ENCODE results near the gene SLC25A31. TPM values are rescaled to one million over a fixed set of nuclear protein-coding genes. Genes with fewer than 3 reads are reported as not detected.

The SLC25A31 gene
- polyA plus RNA-seq, 1 experiment = not detected

DNA sequence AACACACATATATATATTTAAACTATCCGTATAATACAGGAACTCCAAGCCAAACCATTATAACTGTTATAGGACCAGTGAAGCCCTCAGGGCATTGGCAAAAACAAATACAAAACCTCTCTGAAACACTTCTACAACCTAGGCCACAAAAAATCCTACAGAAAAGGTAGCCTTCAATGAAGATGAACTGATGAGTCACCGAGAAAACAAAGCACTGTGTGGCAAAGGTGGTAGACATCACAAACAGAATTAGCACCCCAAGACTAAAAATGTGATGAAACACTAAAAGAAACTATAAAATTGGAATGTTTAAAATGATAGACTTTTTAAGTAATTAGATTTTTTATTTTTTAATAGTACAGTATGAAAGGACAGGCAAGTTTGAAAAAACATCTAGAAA, 46.4 kb downstream of the SLC25A31 start:
- ChIA-PET CTCF (no interaction called here), POLR2A (no interaction called here)
- H3K36me3 ChIP-seq (ENCODE audit: control insufficient read depth, insufficient read depth, low read length) = no peaks in the 10 kb centered on the region
- DNase-seq (ENCODE audit: low read depth) = no peak
- peaks cover 2% of the 10 kb centered on the region for H3K27me3 ChIP-seq (ENCODE audit: control insufficient read depth, insufficient read depth, low read length)
- H3K4me3 ChIP-seq (ENCODE audit: low read depth, low read length) = no peak overlapping the region
- TF ChIP-seq, protein P1, sequence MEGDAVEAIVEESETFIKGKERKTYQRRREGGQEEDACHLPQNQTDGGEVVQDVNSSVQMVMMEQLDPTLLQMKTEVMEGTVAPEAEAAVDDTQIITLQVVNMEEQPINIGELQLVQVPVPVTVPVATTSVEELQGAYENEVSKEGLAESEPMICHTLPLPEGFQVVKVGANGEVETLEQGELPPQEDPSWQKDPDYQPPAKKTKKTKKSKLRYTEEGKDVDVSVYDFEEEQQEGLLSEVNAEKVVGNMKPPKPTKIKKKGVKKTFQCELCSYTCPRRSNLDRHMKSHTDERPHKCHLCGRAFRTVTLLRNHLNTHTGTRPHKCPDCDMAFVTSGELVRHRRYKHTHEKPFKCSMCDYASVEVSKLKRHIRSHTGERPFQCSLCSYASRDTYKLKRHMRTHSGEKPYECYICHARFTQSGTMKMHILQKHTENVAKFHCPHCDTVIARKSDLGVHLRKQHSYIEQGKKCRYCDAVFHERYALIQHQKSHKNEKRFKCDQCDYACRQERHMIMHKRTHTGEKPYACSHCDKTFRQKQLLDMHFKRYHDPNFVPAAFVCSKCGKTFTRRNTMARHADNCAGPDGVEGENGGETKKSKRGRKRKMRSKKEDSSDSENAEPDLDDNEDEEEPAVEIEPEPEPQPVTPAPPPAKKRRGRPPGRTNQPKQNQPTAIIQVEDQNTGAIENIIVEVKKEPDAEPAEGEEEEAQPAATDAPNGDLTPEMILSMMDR (IDR thresholded peaks at IDR 0.05; ENCODE audit: insufficient read depth, low read depth, low read length) = no peak

DNA sequence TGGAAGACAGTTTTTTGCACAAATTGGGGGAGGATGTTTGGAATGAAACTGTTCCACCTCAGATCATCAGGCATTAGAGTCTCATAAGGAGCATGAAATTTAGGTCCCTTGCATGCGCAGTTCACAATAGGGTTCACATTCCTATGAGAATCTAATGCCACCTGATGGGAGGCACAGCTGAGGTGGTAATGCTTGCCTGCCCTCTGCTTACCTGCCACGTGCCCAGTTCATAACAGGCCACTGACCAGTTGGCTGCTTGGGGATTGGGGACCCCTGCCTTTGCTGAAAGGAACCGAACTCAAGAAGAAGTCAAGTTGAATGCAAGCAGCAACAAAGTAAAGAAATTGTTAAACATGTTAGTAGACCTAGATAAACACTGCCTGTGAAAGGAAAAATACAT, 47.3 kb downstream of the SLC25A31 start:
- TF ChIP-seq, protein P1 (IDR thresholded peaks at IDR 0.05; ENCODE audit: insufficient read depth, low read depth, low read length) = no peak
- ChIA-PET CTCF (no interaction called here), POLR2A (no interaction called here)

DNA sequence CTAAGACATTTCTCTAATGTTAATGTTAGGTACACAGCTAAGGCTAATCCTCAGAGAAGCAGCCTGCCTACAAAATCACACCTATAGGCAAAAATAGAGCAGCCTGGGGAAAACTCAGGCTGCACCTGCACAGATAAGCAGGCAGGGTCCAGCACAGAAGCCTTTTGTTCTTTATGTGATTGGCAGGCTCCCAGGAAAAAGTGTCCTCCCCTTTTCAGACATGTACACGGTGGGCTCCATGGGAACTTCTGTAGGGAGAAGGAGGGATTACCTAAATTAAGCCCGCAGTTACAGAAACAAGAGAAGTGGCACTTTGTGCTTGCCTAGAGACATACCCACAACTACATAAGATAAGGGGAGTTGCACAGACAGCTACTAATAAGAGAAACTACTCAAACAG, 47.9 kb downstream of the SLC25A31 start:
- Histone ChIP-seq H3K27me3 (ENCODE audit: control insufficient read depth, insufficient read depth, low read length) (peaks cover 2% of the 10 kb centered on the region), H3K4me3 (ENCODE audit: low read depth, low read length) (no peak overlapping the region), H3K36me3 (ENCODE audit: control insufficient read depth, insufficient read depth, low read length) (no peaks in the 10 kb centered on the region)
- ChIA-PET CTCF (no interaction called here), POLR2A (no interaction called here)
- TF ChIP-seq, protein P1 (IDR thresholded peaks at IDR 0.05; ENCODE audit: insufficient read depth, low read depth, low read length) = no peak
- no peak for DNase-seq (ENCODE audit: low read depth)

More for the DNA sequence above, 47.3 kb downstream of the SLC25A31 start:
- Histone ChIP-seq H3K4me3 (ENCODE audit: low read depth, low read length) (no peak overlapping the region), H3K36me3 (ENCODE audit: control insufficient read depth, insufficient read depth, low read length) (no peaks in the 10 kb centered on the region), H3K27me3 (ENCODE audit: control insufficient read depth, insufficient read depth, low read length) (peaks cover 2% of the 10 kb centered on the region)
- DNase-seq (ENCODE audit: low read depth) = no peak

DNA sequence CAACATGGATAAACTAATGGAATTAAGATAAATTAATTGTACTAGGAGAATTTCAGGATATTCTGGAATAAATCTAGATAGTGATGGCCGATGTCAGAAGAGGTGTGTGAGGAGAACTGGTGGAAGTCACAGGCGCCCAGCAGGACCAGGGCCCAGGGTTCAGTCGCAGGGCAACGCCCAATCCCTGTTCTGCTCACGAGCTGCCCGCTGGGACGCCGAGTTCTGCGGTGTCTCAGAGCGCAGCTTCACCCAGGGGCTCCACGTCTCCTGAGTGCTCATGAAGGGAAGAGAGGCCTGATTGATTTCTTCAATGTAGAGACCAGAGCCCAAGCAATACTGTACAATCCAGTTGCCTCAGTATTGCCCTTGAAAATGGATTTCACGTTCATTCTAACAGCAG, 50.4 kb downstream of the SLC25A31 start:
- POLR2A ChIA-PET = no interaction called here
- DNase-seq (ENCODE audit: low read depth) = no peak
- Histone ChIP-seq H3K36me3 (ENCODE audit: control insufficient read depth, insufficient read depth, low read length) (no peaks in the 10 kb centered on the region), H3K4me3 (ENCODE audit: low read depth, low read length) (no peak overlapping the region), H3K27me3 (ENCODE audit: control insufficient read depth, insufficient read depth, low read length) (peaks cover 2% of the 10 kb centered on the region)
- CTCF ChIA-PET = no interaction called here
- TF ChIP-seq, protein P1 (IDR thresholded peaks at IDR 0.05; ENCODE audit: insufficient read depth, low read depth, low read length) = no peak

DNA sequence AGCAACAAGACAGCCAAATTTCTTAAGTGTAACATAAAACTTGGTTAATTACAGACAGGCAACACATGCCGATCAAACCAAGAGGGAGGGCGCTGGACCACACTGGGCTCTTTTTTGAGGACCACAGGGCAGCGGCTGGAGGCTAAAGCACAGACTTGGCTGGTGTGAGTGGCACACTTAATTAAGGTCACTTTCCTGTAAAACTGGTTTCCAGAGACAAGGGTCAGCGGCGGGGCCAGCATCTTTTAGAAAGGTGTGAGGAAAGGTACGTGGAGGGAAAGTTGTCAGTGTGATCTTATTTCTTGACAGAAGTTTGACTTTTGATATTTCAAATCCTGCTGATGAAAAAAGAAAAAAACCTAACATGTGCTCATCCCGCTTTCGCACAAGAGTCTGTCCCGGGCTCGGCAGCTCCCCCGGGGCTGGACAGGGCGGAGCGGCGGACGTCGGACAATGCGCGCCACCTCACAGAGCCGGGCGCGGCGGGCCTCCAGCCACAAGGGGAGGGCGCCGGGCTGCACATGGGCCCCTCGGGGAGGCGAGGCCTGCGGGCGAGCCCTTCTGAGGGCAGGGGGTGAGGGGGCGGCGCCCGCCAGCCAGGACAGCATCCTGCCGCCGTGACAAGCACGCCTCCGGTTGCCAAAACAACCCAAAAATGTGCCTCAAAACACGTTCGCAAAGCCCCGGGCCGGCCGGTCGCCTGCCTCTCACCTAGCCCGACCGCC, 51.3 kb downstream of the SLC25A31 start:
- no peak for DNase-seq (ENCODE audit: low read depth)
- POLR2A ChIA-PET = interaction anchor here (0.5 to 0.7 kb wide), 2 partner anchors 186 to 1084 kb away, joined by 3 to 8 read pairs; no protein-coding TSS in a partner anchor
- Histone ChIP-seq H3K4me3 (ENCODE audit: low read depth, low read length) (peak overlapping the region; percentile 59), H3K36me3 (ENCODE audit: control insufficient read depth, insufficient read depth, low read length) (no peaks in the 10 kb centered on the region), H3K27me3 (ENCODE audit: control insufficient read depth, insufficient read depth, low read length) (peaks cover 2% of the 10 kb centered on the region)
- CTCF ChIA-PET = interaction anchor here (0.8 to 1.1 kb wide), 2 partner anchors 17 to 25 kb away, joined by 5 to 7 read pairs; no protein-coding TSS in a partner anchor
- TF ChIP-seq, protein P1 (IDR thresholded peaks at IDR 0.05; ENCODE audit: insufficient read depth, low read depth, low read length) = no peak
